Measurements from ENCODE around the gene TRAF7. TPM values are rescaled to one million over a fixed set of nuclear protein-coding genes. Genes with fewer than 3 reads are reported as not detected.

The TRAF7 gene
- total RNA-seq, 1 donor, result 64.3 TPM

DNA sequence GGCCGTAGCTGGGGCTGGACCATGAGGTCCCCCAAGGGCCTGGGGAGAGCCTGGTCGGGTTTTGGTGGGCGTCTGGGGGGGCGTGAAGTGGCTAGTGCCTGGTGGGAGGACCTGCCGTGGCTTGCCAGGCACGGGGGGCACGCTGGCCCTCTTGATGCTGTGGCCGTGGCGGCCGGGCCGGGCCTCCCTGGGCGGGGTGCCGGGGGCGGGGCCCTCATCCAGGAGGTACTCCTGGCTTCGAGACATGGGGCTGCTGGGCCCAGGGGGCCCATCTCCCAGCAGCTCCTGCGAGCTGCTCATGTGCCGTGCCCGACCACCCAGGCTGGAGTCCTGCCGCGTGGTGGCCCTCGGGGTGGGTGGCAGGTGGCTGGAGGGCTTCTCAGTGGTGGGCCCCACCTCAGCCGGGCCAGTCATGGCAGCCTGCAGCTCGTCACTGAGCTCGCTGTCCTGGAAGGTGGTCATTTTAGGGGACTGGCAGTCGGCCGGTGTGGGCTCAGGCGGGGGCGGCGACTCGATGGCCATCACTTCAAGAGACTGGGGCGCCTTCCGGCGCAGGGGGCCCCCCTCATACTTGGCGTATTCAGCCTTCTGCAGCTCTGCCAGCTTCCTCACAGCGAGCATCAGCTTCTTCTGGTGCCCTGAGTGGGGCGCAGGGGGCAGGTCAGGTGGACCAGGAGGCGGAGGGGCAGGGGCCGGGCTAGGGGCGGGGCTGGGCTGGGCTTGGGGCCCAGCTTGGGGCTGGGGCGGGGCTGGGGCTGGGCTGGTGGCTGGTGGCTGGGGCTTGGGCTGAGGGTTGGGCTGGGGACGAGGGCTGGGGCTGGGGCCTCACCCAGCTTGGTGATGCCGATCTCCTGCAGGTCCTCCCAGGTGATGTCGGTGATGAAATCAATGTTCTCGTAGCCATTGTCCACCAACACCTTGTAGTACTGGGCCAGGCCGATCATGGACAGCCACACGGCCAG lies 25.7 kb downstream of the TRAF7 start:
- H3K4me3 ChIP-seq (ENCODE audit: low read depth, low read length), result no peak overlapping the region
- TF ChIP-seq, protein P1, sequence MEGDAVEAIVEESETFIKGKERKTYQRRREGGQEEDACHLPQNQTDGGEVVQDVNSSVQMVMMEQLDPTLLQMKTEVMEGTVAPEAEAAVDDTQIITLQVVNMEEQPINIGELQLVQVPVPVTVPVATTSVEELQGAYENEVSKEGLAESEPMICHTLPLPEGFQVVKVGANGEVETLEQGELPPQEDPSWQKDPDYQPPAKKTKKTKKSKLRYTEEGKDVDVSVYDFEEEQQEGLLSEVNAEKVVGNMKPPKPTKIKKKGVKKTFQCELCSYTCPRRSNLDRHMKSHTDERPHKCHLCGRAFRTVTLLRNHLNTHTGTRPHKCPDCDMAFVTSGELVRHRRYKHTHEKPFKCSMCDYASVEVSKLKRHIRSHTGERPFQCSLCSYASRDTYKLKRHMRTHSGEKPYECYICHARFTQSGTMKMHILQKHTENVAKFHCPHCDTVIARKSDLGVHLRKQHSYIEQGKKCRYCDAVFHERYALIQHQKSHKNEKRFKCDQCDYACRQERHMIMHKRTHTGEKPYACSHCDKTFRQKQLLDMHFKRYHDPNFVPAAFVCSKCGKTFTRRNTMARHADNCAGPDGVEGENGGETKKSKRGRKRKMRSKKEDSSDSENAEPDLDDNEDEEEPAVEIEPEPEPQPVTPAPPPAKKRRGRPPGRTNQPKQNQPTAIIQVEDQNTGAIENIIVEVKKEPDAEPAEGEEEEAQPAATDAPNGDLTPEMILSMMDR (IDR thresholded peaks at IDR 0.05; ENCODE audit: insufficient read depth, low read length), result no peak
- DNase-seq (ENCODE audit: low read depth), result no peak

- TF ChIP-seq, protein P1 (IDR thresholded peaks at IDR 0.05; ENCODE audit: insufficient read depth, low read length), result no peak
- DNase-seq (ENCODE audit: low read depth), result no peak
Observed at GRCh38 chr16:2181952-2182351, 26.4 kb downstream of the TRAF7 start.

DNA sequence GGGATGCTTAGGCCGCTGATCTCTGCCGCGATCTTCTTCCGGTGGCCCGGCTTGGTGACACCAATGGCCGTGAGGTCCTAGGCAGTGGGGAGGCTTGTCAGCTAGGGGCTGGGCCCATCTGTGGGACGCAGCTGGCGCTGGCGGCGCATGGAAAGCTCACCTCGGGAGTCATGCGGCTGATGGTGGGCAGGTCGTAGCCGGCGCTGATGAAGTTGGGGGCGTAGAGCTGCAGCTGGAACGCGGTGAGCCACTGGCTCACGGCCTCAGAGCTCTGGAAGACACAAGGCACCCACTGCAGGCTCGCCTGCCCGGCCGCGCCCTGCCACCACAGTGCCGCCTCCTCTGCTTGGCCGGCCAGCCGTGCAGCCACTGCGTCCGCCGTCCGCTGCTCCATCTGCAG lies 28.1 kb downstream of the TRAF7 start:
- DNase-seq (ENCODE audit: low read depth), result no peak
- H3K4me3 ChIP-seq (ENCODE audit: low read depth, low read length), result no peak overlapping the region
- TF ChIP-seq, protein P1 (IDR thresholded peaks at IDR 0.05; ENCODE audit: insufficient read depth, low read length), result no peak

More at GRCh38 chr16:2181952-2182351, 26.4 kb downstream of the TRAF7 start:
- no peak overlapping the region for H3K4me3 ChIP-seq (ENCODE audit: low read depth, low read length)

- no peak for DNase-seq (ENCODE audit: low read depth)
- TF ChIP-seq, protein P1 (IDR thresholded peaks at IDR 0.05; ENCODE audit: insufficient read depth, low read length), result no peak
- no peak overlapping the region for H3K4me3 ChIP-seq (ENCODE audit: low read depth, low read length)
Observed at GRCh38 chr16:2184346-2184745, 28.8 kb downstream of the TRAF7 start.

- no peak overlapping the region for H3K4me3 ChIP-seq (ENCODE audit: low read depth, low read length)
- TF ChIP-seq, protein P1 (IDR thresholded peaks at IDR 0.05; ENCODE audit: insufficient read depth, low read length), result no peak
- DNase-seq (ENCODE audit: low read depth), result no peak
Observed at GRCh38 chr16:2184962-2185361, 29.4 kb downstream of the TRAF7 start.

GRCh38 chr16:2186064-2186463 lies 30.5 kb downstream of the TRAF7 start:
- DNase-seq (ENCODE audit: low read depth), result no peak
- TF ChIP-seq, protein P1 (IDR thresholded peaks at IDR 0.05; ENCODE audit: insufficient read depth, low read length), result no peak
- H3K4me3 ChIP-seq (ENCODE audit: low read depth, low read length), result no peak overlapping the region
